H1 (cell line): ENCODE data around the gene PCDHGB5.
"Not testable (repeated sequence)": the region's sequence is repeated elsewhere in the genome, so short reads cannot be mapped to it uniquely, and the experiment has no call there.

Experiments used
- TAF1 ChIP-seq: IDR thresholded peaks from 2 replicates; pipeline ENCODE4 v1.6.1; 2011; ENCODE audit warnings: mild to moderate bottlenecking, low read depth, low read length
- YY1 ChIP-seq: IDR thresholded peaks from 2 replicates; pipeline ENCODE4 v1.6.1; 2011; ENCODE audit warnings: low read depth, mild to moderate bottlenecking, low read length
- TF ChIP-seq, protein P1 (sequence below), 3 experiments: IDR thresholded peaks; 1 replicate in 2 of 3; 2 replicates in 1 of 3; pipeline versions ENCODE4 v1.5.1 to v1.6.1; 2011; ENCODE audit warnings: low read length in 3 of 3, mild to moderate bottlenecking in 3 of 3, inconsistent platforms in 2 of 3, low read depth in 1 of 3, moderate library complexity in 1 of 3; ENCODE audit not compliant: insufficient read depth in 1 of 3; ENCODE audit errors: control extremely low read depth in 1 of 3
- TF ChIP-seq, protein P2 (sequence below): IDR thresholded peaks from 2 replicates; pipeline ENCODE4 v1.6.1; 2012; ENCODE audit warnings: inconsistent platforms

DNA sequence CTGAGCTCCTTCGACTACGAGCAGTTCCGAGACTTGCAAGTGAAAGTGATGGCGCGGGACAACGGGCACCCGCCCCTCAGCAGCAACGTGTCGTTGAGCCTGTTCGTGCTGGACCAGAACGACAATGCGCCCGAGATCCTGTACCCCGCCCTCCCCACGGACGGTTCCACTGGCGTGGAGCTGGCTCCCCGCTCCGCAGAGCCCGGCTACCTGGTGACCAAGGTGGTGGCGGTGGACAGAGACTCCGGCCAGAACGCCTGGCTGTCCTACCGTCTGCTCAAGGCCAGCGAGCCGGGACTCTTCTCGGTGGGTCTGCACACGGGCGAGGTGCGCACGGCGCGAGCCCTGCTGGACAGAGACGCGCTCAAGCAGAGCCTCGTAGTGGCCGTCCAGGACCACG, 34.6 kb downstream of the PCDHGB5 start:
- TF ChIP-seq, protein P1, sequence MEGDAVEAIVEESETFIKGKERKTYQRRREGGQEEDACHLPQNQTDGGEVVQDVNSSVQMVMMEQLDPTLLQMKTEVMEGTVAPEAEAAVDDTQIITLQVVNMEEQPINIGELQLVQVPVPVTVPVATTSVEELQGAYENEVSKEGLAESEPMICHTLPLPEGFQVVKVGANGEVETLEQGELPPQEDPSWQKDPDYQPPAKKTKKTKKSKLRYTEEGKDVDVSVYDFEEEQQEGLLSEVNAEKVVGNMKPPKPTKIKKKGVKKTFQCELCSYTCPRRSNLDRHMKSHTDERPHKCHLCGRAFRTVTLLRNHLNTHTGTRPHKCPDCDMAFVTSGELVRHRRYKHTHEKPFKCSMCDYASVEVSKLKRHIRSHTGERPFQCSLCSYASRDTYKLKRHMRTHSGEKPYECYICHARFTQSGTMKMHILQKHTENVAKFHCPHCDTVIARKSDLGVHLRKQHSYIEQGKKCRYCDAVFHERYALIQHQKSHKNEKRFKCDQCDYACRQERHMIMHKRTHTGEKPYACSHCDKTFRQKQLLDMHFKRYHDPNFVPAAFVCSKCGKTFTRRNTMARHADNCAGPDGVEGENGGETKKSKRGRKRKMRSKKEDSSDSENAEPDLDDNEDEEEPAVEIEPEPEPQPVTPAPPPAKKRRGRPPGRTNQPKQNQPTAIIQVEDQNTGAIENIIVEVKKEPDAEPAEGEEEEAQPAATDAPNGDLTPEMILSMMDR (IDR thresholded peaks at IDR 0.05; ENCODE audit: control extremely low read depth in 1 of 3, insufficient read depth in 1 of 3, low read depth in 1 of 3, low read length in 3 of 3) = not testable (repeated sequence)
- not testable (repeated sequence) for TF ChIP-seq TAF1, YY1
- TF ChIP-seq, protein P2, sequence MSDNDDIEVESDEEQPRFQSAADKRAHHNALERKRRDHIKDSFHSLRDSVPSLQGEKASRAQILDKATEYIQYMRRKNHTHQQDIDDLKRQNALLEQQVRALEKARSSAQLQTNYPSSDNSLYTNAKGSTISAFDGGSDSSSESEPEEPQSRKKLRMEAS = not testable (repeated sequence)
